KBM-7 (cell line): ENCODE data around the gene STAT6.
"Not testable (repeated sequence)": the region's sequence is repeated elsewhere in the genome, so short reads cannot be mapped to it uniquely, and the experiment has no call there.

Experiments
- DNase-seq: peaks from one replicate; pipeline ENCODE4 v3.0.0-alpha.2; 2015
- in situ Hi-C: fragments of 300-500 bp; cut with MboI; formaldehyde crosslinking; loops from 2 replicates; pipeline ENCODE4 v1.14.3; 2020; ENCODE audit warnings: low sequenced_read_pairs, low pct_unique_long_range_greater_than_20kb, mixed read lengths

Gene STAT6

DNA sequence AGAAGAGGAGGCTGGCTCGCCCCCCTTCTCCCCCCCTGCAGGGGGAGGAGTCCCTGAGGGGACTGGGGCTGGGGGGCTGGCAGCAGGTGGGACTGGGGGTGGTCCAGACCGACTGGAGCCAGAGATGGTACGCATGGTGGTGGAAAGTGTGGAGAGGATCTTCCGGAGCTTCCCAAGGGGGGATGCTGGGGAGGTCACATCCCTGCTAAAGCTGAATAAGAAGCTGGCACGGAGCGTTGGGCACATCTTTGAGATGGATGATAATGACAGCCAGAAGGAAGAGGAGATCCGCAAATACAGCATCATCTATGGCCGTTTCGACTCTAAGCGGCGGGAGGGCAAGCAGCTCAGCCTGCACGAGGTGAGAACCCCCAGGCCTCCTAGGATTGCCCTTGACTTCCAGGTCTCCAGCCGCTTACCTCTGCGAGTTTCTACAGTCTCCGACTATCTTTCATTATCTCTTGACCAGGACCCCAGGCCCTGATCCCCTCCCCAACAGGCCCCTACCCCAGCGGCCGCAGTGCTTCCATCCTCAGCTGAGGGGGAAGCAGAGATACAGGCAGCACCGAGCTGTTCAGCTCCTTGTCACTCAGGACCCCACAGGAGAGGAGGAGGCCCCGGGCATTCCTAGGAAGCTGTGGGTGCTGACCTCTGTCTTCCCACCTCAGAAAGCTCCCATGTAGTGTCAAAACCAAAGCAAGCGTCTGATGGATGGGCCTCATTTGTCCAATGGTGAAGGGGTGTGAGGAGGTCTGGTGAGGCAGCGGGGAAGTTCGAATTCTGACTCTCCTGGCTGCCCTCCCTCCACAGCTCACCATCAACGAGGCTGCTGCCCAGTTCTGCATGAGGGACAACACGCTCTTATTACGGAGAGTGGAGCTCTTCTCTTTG lies 19.3 kb downstream of the STAT6 start:
- DNase-seq = no peak
- in situ Hi-C loops = no loop called here

DNA sequence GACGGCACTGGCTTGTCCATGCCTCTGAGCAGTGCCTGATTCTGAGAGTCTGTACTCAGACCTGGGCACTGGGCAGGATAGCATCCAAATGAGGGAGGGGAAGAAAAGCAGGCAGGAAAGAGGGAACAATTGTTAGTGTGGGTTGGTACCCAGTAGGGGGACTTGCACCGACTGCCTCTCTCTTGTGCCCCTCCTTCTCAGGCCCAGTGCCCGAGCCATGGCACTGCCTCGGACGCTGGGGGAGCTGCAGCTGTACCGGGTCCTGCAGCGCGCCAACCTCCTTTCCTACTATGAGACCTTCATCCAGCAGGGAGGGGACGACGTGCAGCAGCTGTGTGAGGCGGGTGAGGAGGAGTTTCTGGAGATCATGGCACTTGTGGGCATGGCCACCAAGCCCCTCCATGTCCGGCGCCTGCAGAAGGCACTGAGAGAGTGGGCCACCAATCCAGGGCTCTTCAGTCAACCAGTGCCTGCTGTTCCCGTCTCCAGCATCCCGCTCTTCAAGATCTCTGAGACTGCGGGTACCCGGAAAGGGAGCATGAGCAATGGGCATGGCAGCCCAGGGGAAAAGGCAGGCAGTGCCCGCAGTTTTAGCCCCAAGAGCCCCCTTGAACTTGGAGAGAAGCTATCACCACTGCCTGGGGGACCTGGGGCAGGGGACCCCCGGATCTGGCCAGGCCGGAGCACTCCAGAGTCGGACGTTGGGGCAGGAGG lies 20.1 kb downstream of the STAT6 start:
- in situ Hi-C loops = no loop called here
- no peak for DNase-seq

DNA sequence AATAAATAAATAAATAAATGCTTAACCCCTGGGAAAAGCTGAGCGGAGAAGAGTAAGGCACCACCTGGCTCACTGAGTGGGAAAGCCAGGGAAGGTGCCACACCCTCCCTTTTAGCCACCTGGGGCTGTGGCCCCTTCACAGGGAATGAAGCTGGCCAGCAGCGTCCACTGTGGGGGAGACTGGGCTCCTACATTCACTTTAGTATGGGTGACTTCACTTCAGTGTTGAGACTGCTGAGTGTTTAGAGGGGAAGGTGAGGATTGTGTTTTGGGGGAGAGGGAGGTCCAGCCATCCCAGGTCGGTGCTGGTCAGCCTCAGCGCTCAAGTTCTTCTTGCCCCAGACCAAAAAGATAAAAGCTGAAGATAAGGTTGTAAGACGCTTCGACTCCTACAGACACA lies 20.7 kb downstream of the STAT6 start:
- DNase-seq = no peak
- in situ Hi-C loops = no loop called here

DNA sequence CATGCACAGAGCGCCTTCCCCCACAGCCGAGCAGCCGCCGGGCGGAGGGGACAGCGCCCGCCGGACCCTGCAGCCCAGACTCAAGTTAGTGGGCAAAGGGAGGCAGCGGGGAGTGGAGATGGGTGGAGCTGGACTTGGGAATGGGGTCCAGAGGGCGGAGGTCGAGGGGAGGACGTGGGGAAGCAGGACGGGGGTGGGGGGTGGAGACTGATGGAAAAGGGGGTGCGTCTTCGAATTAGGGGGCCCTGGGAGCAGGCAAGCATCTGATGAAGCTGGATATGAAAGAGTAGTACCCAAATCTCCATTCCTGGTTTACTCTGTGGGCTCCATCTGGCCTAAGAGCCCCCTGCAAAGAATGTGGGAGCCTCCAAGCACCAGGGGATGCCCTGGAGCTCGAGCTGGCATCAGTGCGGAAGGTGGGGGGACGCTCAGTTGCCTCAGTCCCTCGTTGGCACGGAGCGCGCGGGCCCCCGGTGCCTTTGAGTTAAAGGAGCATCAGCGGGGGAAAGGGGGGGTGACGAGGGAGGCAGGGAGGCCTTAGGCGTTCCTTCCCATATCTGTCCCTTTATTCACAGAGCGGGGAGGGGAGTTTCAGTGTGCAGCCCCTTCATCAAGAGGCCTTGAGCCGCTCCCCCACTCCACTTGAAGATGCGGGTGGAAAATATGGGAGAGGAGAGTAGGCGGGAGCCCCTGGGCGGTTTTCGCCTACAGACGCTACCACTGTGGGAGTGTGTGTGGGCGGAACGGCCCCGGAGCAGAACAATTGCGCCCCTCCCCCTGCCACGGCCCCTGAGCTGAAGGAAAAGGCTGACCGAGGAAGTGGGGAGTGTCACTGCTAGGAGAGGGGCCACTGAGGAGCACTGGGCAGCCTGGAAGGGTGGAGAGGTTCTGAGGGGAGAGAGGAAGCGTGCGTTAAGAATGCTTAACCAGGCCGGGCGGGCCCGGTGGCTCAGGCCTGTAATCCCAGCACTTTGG lies 21.6 kb downstream of the STAT6 start:
- in situ Hi-C loops = no loop called here
- peak; percentile 88 for DNase-seq

- in situ Hi-C loops = no loop called here
- peak; percentile 94 for DNase-seq
These were observed 22.6 kb downstream of the STAT6 start, which contains the start of gene NAB2 for GRCh38 chr12:57088354-57089270. TSS of gene NAB2 (plus strand) at chr12:57089114. CDS start at chr12:57089272, 158 bp downstream.

DNA sequence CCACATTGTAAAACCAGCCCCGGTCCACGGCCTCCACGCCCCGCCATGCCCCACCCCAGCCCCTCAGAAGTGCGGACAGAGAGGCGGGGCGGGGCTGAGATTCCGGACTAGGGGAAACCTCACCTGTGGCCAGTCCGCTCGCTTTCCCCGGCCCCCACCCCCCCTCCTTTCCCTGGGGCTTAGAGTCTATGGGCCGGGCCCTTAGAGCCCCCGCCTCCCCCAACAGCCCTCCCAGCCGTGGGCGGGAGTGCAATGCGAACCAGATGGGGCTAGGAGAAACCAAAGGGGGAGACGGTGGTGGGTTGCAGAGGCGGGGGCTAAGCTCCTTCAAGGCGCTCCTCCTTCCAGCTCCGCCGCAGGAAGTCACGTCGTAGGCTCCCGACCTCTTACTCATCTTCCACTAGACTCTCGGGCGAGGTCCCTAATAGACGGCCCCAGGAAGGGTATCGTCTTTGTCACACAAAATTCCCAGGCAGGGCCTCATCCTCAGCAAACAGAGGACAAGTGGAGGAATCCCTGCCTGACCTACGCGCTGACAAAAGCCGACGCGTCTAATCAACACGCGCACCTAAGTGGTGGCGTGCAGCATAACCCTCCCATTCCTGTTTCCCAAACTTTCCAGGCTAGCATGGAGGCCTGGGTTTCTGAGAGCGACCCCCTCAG lies 23.3 kb downstream of the STAT6 start:
- DNase-seq = peak; percentile 88
- in situ Hi-C loops = no loop called here

DNA sequence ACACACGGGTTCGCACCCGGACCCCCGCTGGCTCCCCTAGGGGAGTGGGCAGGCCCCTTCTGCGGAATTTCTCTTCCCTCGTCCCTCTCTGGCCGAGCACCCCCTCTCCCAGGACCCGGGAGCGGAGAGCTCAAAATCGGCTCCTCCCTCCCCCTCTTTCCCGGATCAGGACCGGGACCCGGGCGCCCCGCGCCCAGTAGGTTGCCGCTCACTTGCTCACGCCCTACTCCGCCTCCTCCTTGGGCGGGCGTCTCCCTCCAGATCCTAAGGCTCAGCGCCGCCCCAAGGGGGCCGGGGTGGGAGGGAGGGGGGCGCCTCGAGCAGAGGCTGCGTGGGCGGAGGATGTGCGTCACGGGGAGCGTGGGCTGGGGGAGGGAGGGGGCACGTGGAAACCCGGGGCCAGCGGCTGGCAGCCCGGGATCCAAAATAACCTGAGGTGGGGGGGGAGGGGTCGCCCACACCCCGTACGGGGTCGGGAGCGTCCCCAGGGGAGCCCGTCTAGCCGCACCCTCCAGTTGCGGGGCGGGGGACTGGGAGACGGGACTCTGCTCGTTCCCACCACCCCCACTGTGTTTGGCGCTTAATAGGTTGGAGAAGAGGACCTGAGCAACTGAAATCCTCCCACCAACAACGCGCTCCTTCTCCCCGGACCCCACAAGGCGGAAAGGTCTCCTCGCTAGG lies 24.0 kb downstream of the STAT6 start:
- in situ Hi-C loops = no loop called here
- peak; percentile 65 for DNase-seq

- in situ Hi-C loops = no loop called here
- peak; percentile 75 for DNase-seq
These were observed 24.6 kb downstream of the STAT6 start for GRCh38 chr12:57086493-57087009.

DNA sequence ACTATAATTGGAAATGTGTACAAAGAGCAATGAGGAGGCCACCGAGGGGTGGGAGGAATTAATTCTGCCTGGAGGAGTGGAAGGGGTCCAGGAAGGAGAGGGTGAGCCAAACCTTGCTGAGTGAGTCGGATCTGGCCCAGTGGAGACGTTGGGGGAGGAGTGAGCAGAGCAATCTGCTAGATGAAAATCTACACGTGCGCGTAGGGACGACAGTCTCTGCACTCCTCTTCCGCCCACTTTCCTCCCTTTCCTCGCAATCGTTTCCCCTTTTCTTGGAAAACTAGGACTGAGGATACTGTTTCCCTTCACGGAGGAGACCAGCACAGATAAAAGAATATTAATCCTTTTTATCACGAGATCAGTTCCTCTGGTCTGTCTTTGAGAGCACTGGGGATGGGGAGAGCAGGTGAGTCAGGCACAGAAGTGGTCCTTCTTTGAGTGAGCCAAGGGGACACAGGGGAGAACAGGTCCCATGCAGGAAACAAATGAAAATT lies 25.1 kb downstream of the STAT6 start:
- DNase-seq = peak; percentile 75
- in situ Hi-C loops = no loop called here

DNA sequence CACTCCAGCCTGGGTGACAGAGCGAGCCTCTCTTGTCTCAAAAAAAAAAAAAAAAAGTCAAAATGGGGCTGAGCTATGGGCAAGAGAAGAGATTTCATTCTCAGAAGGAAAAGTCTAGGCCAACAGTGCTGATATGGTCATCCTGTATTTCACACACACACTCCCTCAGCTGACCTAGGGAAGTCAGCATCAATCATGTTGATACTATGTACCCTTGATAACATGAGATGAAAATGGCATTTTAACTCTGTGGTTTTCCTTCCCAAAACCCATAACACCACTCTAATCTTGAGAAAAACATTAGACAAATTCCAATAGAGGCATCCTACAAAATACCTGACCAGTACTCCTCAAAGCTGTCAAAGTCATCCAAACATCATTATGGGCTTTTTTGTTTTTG lies 30.3 kb downstream of the STAT6 start:
- DNase-seq = no peak
- in situ Hi-C loops = no loop called here

GRCh38 chr12:57079821-57080220 lies 31.3 kb downstream of the STAT6 start:
- no peak for DNase-seq
- in situ Hi-C loops = no loop called here

DNA sequence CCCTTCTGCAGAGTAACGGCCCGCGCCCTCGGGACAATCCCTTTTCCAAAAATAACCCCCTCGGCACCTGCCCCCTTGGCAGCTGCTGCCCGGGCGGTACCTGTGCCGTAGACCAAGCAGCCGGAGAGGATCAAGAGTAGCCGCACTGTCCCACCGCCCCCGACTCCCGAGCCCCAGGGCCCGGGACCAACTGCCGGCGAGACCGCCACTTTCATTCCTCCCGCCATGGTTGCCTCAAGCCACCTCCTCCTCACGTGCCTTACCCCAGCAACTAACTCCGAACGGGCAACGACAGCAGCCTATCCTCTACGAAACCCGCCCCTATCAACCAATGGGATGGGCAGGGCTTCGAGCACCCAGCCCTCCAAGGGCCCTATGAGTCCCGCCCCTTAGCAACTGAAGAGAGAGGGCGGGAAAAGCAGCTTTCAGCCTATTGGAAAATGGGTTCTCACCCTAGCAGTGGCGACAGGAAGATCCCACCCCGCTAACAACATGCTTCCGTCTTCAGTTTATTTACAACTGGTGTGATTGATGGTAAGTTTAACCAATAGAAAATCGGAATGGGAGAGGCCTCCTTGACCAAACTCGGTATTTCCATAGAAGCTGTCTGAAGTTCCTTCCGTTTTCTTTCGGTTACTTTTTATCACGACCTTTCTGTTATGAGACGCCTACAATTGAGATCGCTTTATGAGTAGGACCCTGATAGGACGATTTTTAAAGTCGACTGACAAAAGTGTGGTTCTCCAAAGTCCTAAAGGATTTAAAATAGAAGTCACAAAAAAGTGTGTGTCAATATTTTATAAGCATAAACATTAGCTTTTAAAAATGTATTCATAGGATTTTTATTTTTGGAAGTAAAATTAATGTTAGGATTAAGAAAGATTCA lies 32.4 kb downstream of the STAT6 start, which contains the start of gene NEMP1:
NEMP1 (minus strand) TSS at position 273 of the 886 bp plus-strand sequence; CDS start at position 227, 46 bp downstream.
- peak; percentile 100 for DNase-seq
- in situ Hi-C loops = no loop called here

- DNase-seq, in situ Hi-C loops: not testable (repeated sequence)
These were observed 37.4 kb downstream of the STAT6 start for GRCh38 chr12:57073566-57074450.

DNA sequence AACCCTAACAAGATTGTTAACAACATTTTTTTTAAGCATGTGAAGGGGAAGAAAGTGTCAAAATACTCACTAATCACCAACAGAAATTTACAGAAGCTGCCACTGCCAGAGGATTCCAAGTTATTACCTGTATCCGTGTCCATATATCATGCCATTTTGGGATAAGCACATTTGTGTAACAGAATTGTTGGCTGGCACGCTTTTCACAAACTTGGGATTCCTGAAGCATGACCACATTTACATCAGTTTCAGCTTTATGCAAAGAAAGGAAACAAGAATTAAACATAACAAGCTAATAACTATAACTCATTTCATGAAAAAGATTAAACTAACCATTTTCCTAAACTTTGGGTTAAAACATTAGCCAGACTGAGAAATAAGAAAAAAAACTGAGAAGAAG lies 38.5 kb downstream of the STAT6 start:
- in situ Hi-C loops = no loop called here
- DNase-seq = no peak

- DNase-seq = peak; percentile 88
These were observed 41.6 kb downstream of the STAT6 start for GRCh38 chr12:57069523-57069922.

More at GRCh38 chr12:57069523-57069922, 41.6 kb downstream of the STAT6 start:
- in situ Hi-C loops = no loop called here
